ENCODE results near the gene POLR2I. TPM values are rescaled to one million over a fixed set of nuclear protein-coding genes. Genes with fewer than 3 reads are reported as not detected.

Gene POLR2I
- total and polyA plus RNA-seq, 11 donors = 80.4 to 180 (median 107) TPM

- Histone ChIP-seq H3K4me1 (peaks cover 0 to 48% (median 25%) of the 10 kb centered on the region in 12 donors), H3K27me3 (no peaks in the 10 kb centered on the region), H3K9me3 (no peaks in the 10 kb centered on the region), H3K27ac (peak overlapping the region; percentile 97 to 100 (median 99)), H3K36me3 (peaks cover 0 to 30% (median 27%) of the 10 kb centered on the region in 9 donors), H3K4me3 (peak overlapping the region in 11 of 12 donors; percentile 57 to 94 (median 79))
- TF ChIP-seq POLR2A (IDR thresholded peaks at IDR 0.05) (no peak), CTCF (IDR thresholded peaks at IDR 0.05) (no peak)
- ATAC-seq = no peak
- DNase-seq = peak in 1 of 5 donors; percentile 46
- intact Hi-C loops (cut with DNase I) = loop anchor here in 1 of 10 donors (1.0 kb wide), 1 partner anchor 13 kb away; the partner anchor contains the start of gene CAPNS1
- WGBS, 4 donors = 78 to 84% (median 84%) methylated on average over 10 of the region's 10 CpGs
These were observed 38.5 kb upstream of the POLR2I start for GRCh38 chr19:36153126-36153525.

DNA sequence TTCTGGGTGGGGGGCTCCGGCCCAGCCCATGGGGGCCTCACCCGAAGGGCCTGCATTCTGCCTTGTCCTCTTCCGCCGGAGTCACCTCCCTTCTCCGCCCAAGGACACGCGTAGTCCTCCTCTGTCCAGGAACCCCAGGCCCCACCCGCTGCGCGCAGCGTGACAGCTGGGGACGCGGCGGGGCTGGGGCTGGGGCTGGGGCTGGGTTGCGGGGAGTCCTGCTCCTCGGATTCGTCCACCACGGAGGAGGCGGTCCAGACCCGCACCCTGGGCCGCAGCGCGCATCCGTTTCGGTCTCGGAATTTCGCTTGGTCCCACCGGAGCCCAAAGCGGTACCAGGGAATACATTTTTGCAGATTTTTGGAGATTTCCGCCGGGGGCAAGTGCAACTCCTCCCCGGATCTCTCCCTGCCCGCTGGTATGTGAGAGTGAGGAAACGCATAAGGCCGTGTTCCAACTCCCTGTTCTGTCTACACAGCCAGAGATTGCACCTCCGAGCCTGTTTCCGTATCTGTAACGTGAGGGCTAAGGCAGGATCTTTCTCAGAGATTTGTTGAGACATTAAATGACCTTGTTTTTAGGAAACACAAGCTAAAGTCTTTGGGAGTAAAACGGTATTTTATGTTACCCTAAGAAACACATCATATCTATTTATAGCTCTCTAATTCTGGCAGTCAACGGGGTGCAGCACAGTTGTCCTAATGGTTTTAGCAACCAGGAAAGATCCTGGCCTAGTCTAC lies 37.8 kb upstream of the POLR2I start, which contains the start of gene COX7A1:
Gene COX7A1 (minus strand): TSS at position 96 of the 740 bp plus-strand sequence. CDS start 40 bp downstream, at position 56.
- peaks cover 0 to 45% (median 25%) of the 10 kb centered on the region in 12 donors for H3K4me1 ChIP-seq
- peak within 1 kb of the TSS; percentile 57 to 94 (median 79) for H3K4me3 ChIP-seq
- intact Hi-C loops (cut with DNase I) = loop anchor here in 5 of 10 donors (1.0 kb wide), 3 partner anchors 12 to 17 kb away; partner anchors contain the start of gene CAPNS1 (in 4 of the 5)
- 1 to 14% (median 5%) methylated on average over 11 to 40 of the region's 40 CpGs for WGBS, 4 donors
- no peak for TF ChIP-seq CTCF (IDR thresholded peaks at IDR 0.05)
- peak; percentile 78 to 80 for TF ChIP-seq POLR2A (IDR thresholded peaks at IDR 0.05)
- DNase-seq (peak; percentile 88 to 93 (median 90)), ATAC-seq (peak; percentile 91 to 93 (median 92))
- H3K36me3 ChIP-seq = peaks cover 0 to 36% (median 33%) of the 10 kb centered on the region in 9 donors
- no peaks in the 10 kb centered on the region for H3K9me3 ChIP-seq
- H3K27me3 ChIP-seq = no peaks in the 10 kb centered on the region
- H3K27ac ChIP-seq = peak within 1 kb of the TSS; percentile 97 to 100 (median 99)

DNA sequence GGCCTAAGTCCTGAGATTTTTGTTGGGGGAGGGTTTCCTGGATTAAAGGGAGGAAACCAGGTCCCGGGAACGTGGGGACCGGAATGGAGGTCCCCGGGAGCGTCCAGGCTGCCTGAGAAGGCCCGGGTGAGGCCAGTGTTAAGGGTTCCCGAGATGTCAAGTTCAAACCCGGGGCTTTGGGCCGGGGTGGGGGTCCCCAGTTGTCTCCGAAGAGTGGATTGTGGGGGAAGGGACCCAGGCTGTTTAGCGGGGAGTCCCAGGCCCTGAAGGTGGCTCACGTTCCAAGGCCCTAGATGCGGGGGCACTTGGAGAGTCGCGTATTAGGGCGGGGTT lies 37.3 kb upstream of the POLR2I start:
- 12 to 17% (median 14%) methylated on average over 10 to 16 of the region's 16 CpGs for WGBS, 4 donors
- ATAC-seq = no peak
- Histone ChIP-seq H3K4me1 (peaks cover 0 to 45% (median 25%) of the 10 kb centered on the region in 12 donors), H3K36me3 (peaks cover 2 to 41% (median 38%) of the 10 kb centered on the region in 9 donors), H3K4me3 (peak overlapping the region; percentile 57 to 94 (median 79)), H3K27me3 (no peaks in the 10 kb centered on the region), H3K9me3 (no peaks in the 10 kb centered on the region), H3K27ac (peak overlapping the region; percentile 97 to 100 (median 99))
- DNase-seq = no peak
- TF ChIP-seq CTCF (IDR thresholded peaks at IDR 0.05) (no peak), POLR2A (IDR thresholded peaks at IDR 0.05) (no peak)
- intact Hi-C loops (cut with DNase I) = loop anchor here in 4 of 10 donors (1.0 kb wide), 3 partner anchors 12 to 17 kb away; partner anchors contain the start of gene CAPNS1 (in 3 of the 4)

Data from heart left ventricle (tissue), 16 donors.